HL-60 (cell line): Measurements from ENCODE around the gene SDK1.

Experiments used
- GABPA ChIP-seq: IDR thresholded peaks from 2 replicates; pipeline ENCODE4 v1.6.1; 2012; ENCODE audit warnings: low read depth
- POLR2AphosphoS5 ChIP-seq: IDR thresholded peaks from 2 replicates; pipeline ENCODE4 v1.6.1; 2012; ENCODE audit warnings: low read depth
- TF ChIP-seq, protein P1 (sequence below): IDR thresholded peaks from one replicate; pipeline ENCODE4 v1.5.1; 2011; ENCODE audit warnings: low read length, control low read depth, inconsistent platforms; ENCODE audit not compliant: insufficient read depth
- TF ChIP-seq, protein P2 (sequence below): IDR thresholded peaks from 2 replicates; pipeline ENCODE4 v1.6.1; 2012; ENCODE audit warnings: low read depth; ENCODE audit not compliant: insufficient replicate concordance

DNA sequence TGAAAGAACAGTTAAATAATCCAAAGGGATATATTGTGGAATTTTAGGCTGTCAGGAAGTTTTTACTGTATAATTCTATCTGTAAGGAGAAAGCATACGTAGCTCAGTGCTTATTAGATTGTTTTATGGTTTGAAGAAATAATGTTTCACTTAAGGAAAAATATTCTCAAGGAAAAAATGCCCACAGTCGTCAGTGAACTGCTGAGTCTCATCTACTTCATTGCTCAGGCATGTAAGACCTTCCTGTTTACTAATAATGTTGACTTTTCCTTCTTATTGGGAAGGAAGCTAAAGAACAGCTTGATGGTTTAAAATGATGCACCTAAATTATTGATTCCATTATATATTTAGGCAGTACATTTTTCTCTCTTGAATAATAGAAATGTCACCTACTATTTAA is 304.2 kb downstream of the SDK1 start:
- TF ChIP-seq, protein P1, sequence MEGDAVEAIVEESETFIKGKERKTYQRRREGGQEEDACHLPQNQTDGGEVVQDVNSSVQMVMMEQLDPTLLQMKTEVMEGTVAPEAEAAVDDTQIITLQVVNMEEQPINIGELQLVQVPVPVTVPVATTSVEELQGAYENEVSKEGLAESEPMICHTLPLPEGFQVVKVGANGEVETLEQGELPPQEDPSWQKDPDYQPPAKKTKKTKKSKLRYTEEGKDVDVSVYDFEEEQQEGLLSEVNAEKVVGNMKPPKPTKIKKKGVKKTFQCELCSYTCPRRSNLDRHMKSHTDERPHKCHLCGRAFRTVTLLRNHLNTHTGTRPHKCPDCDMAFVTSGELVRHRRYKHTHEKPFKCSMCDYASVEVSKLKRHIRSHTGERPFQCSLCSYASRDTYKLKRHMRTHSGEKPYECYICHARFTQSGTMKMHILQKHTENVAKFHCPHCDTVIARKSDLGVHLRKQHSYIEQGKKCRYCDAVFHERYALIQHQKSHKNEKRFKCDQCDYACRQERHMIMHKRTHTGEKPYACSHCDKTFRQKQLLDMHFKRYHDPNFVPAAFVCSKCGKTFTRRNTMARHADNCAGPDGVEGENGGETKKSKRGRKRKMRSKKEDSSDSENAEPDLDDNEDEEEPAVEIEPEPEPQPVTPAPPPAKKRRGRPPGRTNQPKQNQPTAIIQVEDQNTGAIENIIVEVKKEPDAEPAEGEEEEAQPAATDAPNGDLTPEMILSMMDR: no peak
- TF ChIP-seq POLR2AphosphoS5 (no peak), GABPA (no peak)
- TF ChIP-seq, protein P2, sequence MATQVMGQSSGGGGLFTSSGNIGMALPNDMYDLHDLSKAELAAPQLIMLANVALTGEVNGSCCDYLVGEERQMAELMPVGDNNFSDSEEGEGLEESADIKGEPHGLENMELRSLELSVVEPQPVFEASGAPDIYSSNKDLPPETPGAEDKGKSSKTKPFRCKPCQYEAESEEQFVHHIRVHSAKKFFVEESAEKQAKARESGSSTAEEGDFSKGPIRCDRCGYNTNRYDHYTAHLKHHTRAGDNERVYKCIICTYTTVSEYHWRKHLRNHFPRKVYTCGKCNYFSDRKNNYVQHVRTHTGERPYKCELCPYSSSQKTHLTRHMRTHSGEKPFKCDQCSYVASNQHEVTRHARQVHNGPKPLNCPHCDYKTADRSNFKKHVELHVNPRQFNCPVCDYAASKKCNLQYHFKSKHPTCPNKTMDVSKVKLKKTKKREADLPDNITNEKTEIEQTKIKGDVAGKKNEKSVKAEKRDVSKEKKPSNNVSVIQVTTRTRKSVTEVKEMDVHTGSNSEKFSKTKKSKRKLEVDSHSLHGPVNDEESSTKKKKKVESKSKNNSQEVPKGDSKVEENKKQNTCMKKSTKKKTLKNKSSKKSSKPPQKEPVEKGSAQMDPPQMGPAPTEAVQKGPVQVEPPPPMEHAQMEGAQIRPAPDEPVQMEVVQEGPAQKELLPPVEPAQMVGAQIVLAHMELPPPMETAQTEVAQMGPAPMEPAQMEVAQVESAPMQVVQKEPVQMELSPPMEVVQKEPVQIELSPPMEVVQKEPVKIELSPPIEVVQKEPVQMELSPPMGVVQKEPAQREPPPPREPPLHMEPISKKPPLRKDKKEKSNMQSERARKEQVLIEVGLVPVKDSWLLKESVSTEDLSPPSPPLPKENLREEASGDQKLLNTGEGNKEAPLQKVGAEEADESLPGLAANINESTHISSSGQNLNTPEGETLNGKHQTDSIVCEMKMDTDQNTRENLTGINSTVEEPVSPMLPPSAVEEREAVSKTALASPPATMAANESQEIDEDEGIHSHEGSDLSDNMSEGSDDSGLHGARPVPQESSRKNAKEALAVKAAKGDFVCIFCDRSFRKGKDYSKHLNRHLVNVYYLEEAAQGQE: no peak
